HepG2 (cell line): ENCODE data around the gene SPINT4. TPM values are rescaled to one million over a fixed set of nuclear protein-coding genes. Genes with fewer than 3 reads are reported as not detected.

Experiments
- ADNP ChIP-seq: sonication (generic); formaldehyde crosslinking; IDR thresholded peaks from 2 replicates; pipeline ENCODE4 v1.4.0; 2020; ENCODE audit warnings: missing genetic modification reagents
- CREB1 ChIP-seq, 2 experiments: fragments of 450-650 bp in 1 of 2; IDR thresholded peaks; 2 replicates each; pipeline ENCODE4 v1.6.1; 2016 to 2017; ENCODE audit warnings: control low read depth in 1 of 2, mild to moderate bottlenecking in 1 of 2, missing compliant biosample characterization in 1 of 2, missing genetic modification characterization in 1 of 2
- HMGA1 ChIP-seq: sonication (generic); formaldehyde crosslinking; conservative IDR thresholded peaks from 2 replicates; pipeline ENCODE4 v1.4.0; 2020; ENCODE audit warnings: missing genetic modification reagents
- MED1 ChIP-seq: sonication (generic); formaldehyde crosslinking; IDR thresholded peaks from 2 replicates; pipeline ENCODE4 v1.4.0; 2020; ENCODE audit warnings: missing genetic modification reagents
- MEIS2 ChIP-seq: sonication (generic); formaldehyde crosslinking; IDR thresholded peaks from 2 replicates; pipeline ENCODE4 v1.9.0; 2021; ENCODE audit warnings: mild to moderate bottlenecking, missing genetic modification reagents
- MIXL1 ChIP-seq: IDR thresholded peaks from 2 replicates; pipeline ENCODE4 v1.6.1; 2016
- NFRKB ChIP-seq: fragments of 450-650 bp; IDR thresholded peaks from 2 replicates; pipeline ENCODE4 v1.6.1; 2017
- NR2F1 ChIP-seq, 2 experiments: fragments of 450-650 bp in 1 of 2; formaldehyde crosslinking in 1 of 2; IDR thresholded peaks; 2 replicates each; pipeline versions ENCODE4 v1.5.0 to v1.6.1; 2016 to 2020; ENCODE audit warnings: mild to moderate bottlenecking in 1 of 2, missing compliant biosample characterization in 1 of 2, missing genetic modification reagents in 1 of 2, moderate library complexity in 1 of 2
- PTBP1 ChIP-seq: fragments of 200-400 bp; formaldehyde crosslinking; IDR thresholded peaks from 2 replicates; pipeline ENCODE4 v1.6.1; 2018; ENCODE audit warnings: low read length, low read depth; ENCODE audit not compliant: poor library complexity, severe bottlenecking
- REPIN1 ChIP-seq: sonication (generic); formaldehyde crosslinking; IDR thresholded peaks from 2 replicates; pipeline ENCODE4 v1.8.0; 2022; ENCODE audit warnings: missing genetic modification reagents, low read depth, mild to moderate bottlenecking, borderline replicate concordance
- RFXANK ChIP-seq: IDR thresholded peaks from 2 replicates; pipeline ENCODE4 v1.6.1; 2016
- SIX4 ChIP-seq: sonication (generic); formaldehyde crosslinking; IDR thresholded peaks from 2 replicates; pipeline ENCODE4 v1.4.0; 2020; ENCODE audit warnings: missing genetic modification reagents
- ZNF207 ChIP-seq: fragments of 450-650 bp; IDR thresholded peaks from 2 replicates; pipeline ENCODE4 v1.6.1; 2016; ENCODE audit warnings: antibody characterized with exemption, borderline replicate concordance
- ZNF446 ChIP-seq: sonication (generic); formaldehyde crosslinking; IDR thresholded peaks from 2 replicates; pipeline ENCODE4 v1.5.0; 2020; ENCODE audit warnings: mild to moderate bottlenecking, missing genetic modification reagents
- ZNF501 ChIP-seq: sonication (generic); formaldehyde crosslinking; IDR thresholded peaks from 2 replicates; pipeline ENCODE4 v1.5.1; 2020; ENCODE audit warnings: mild to moderate bottlenecking, moderate library complexity, missing genetic modification reagents
- polyA plus RNA-seq, 8 experiments: library from polyadenylated mRNA; depleted of rRNA in 3 of 8; stranded (reverse) in 7 of 8; unstranded in 1 of 8; fragments of >200 nt; fragmentation: Illumina TruSeq in 4 of 8; extraction: Trizol in 4 of 8; gene quantifications; 2 replicates each; pipeline versions ENCODE4 v1.2.1 to v1.2.3, GENCODE V29; 2011 to 2016; ENCODE audit warnings: low read depth in 4 of 8, missing spikeins in 1 of 8, mixed read lengths in 1 of 8; ENCODE audit not compliant: insufficient read depth in 1 of 8
- total RNA-seq, 5 experiments: library from RNA; depleted of rRNA; stranded (reverse); fragments of >200 nt; fragmentation: Illumina TruSeq; extraction: Trizol; gene quantifications; 2 replicates each; pipeline ENCODE4 v1.2.3, GENCODE V29; 2016; ENCODE audit warnings: low read depth in 1 of 5
- TF ChIP-seq, protein P1 (sequence below): IDR thresholded peaks from 2 replicates; pipeline ENCODE4 v1.6.1; 2016
- TF ChIP-seq, protein P2 (sequence below): sonication (generic); formaldehyde crosslinking; IDR thresholded peaks from 2 replicates; pipeline ENCODE4 v1.4.0; 2020; ENCODE audit warnings: mild to moderate bottlenecking, low read depth, missing genetic modification reagents
- TF ChIP-seq, protein P3 (sequence below): sonication (generic); formaldehyde crosslinking; IDR thresholded peaks from 2 replicates; pipeline ENCODE4 v1.4.0; 2020; ENCODE audit warnings: missing genetic modification reagents, mild to moderate bottlenecking, borderline replicate concordance
- TF ChIP-seq, protein P4 (sequence below): sonication (generic); formaldehyde crosslinking; IDR thresholded peaks from 2 replicates; pipeline ENCODE4 v1.9.0; 2021; ENCODE audit warnings: missing genetic modification reagents, mild to moderate bottlenecking, borderline replicate concordance
- TF ChIP-seq, protein P5 (sequence below): sonication (generic); formaldehyde crosslinking; IDR thresholded peaks from 2 replicates; pipeline ENCODE4 v1.5.1; 2020; ENCODE audit warnings: missing genetic modification reagents, mild to moderate bottlenecking, borderline replicate concordance
- TF ChIP-seq, protein P6 (sequence below): sonication (generic); formaldehyde crosslinking; IDR thresholded peaks from 2 replicates; pipeline ENCODE4 v1.8.1; 2023; ENCODE audit warnings: mild to moderate bottlenecking, missing genetic modification reagents

The SPINT4 gene
- total and polyA plus RNA-seq, 2 of the 13 experiments (the other 11 are each of a cell fraction or from before 2014, with no cell fraction given) = not detected

DNA sequence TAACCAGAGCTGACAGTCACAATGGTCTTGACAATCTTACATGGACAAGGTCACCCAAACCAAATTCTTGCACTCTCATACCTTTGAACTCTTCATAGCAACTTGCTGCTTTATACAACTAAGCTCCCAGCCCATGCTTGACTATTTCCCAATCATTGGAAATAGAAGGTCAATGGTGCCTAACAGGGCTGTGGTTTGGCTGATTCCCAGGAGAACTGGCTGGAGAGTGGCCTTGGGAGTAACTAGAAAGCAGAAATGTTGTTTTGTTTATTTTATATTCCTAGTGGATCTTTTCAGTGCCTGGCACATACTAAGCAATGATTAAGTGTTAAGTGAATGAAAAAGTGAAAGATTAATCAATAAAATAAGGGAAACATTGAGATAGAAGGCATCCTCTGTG lies 3.0 kb downstream of the SPINT4 start (continued):
- TF ChIP-seq, protein P1, sequence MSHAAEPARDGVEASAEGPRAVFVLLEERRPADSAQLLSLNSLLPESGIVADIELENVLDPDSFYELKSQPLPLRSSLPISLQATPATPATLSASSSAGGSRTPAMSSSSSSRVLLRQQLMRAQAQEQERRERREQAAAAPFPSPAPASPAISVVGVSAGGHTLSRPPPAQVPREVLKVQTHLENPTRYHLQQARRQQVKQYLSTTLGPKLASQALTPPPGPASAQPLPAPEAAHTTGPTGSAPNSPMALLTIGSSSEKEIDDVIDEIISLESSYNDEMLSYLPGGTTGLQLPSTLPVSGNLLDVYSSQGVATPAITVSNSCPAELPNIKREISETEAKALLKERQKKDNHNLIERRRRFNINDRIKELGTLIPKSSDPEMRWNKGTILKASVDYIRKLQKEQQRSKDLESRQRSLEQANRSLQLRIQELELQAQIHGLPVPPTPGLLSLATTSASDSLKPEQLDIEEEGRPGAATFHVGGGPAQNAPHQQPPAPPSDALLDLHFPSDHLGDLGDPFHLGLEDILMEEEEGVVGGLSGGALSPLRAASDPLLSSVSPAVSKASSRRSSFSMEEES (CRISPR knock-in tag) = 0 out of 2 replicates have a peak, but pooled peaks have one; percentile 34
- TF ChIP-seq ADNP (no peak), MIXL1 (CRISPR knock-in tag) (peak; percentile 53; the same call in 1 of the 2 replicates), NR2F1 (CRISPR knock-in tag; IDR thresholded peaks at IDR 0.05) (peak; percentile 44 to 77; a peak in 2 of 4 replicates), REPIN1 (CRISPR knock-in tag) (peak; percentile 96), RFXANK (no peak), CREB1 (IDR thresholded peaks at IDR 0.05) (no peak), CREB1 (CRISPR knock-in tag; IDR thresholded peaks at IDR 0.05) (peak; percentile 53; the same call in 1 of the 2 replicates), ZNF207 (no peak), ZNF501 (CRISPR knock-in tag) (no peak), NFRKB (no peak), PTBP1 (no peak), SIX4 (CRISPR knock-in tag) (no peak), MED1 (peak; percentile 33; the same call in 1 of the 2 replicates), MEIS2 (CRISPR knock-in tag) (no peak), ZNF446 (no peak), HMGA1 (no peak)
- TF ChIP-seq, protein P2, sequence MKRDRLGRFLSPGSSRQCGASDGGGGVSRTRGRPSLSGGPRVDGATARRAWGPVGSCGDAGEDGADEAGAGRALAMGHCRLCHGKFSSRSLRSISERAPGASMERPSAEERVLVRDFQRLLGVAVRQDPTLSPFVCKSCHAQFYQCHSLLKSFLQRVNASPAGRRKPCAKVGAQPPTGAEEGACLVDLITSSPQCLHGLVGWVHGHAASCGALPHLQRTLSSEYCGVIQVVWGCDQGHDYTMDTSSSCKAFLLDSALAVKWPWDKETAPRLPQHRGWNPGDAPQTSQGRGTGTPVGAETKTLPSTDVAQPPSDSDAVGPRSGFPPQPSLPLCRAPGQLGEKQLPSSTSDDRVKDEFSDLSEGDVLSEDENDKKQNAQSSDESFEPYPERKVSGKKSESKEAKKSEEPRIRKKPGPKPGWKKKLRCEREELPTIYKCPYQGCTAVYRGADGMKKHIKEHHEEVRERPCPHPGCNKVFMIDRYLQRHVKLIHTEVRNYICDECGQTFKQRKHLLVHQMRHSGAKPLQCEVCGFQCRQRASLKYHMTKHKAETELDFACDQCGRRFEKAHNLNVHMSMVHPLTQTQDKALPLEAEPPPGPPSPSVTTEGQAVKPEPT (CRISPR knock-in tag) = no peak
- TF ChIP-seq, protein P3, sequence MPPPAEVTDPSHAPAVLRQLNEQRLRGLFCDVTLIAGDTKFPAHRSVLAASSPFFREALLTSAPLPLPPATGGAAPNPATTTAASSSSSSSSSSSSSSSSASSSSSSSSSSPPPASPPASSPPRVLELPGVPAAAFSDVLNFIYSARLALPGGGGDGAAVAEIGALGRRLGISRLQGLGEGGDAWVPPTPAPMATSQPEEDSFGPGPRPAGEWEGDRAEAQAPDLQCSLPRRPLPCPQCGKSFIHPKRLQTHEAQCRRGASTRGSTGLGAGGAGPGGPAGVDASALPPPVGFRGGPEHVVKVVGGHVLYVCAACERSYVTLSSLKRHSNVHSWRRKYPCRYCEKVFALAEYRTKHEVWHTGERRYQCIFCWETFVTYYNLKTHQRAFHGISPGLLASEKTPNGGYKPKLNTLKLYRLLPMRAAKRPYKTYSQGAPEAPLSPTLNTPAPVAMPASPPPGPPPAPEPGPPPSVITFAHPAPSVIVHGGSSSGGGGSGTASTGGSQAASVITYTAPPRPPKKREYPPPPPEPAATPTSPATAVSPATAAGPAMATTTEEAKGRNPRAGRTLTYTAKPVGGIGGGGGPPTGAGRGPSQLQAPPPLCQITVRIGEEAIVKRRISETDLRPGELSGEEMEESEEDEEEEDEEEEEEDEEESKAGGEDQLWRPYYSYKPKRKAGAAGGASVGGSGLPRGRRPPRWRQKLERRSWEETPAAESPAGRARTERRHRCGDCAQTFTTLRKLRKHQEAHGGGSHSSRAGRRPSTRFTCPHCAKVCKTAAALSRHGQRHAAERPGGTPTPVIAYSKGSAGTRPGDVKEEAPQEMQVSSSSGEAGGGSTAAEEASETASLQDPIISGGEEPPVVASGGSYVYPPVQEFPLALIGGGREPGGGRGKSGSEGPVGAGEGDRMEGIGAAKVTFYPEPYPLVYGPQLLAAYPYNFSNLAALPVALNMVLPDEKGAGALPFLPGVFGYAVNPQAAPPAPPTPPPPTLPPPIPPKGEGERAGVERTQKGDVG (CRISPR knock-in tag) = no peak
- TF ChIP-seq, protein P4, sequence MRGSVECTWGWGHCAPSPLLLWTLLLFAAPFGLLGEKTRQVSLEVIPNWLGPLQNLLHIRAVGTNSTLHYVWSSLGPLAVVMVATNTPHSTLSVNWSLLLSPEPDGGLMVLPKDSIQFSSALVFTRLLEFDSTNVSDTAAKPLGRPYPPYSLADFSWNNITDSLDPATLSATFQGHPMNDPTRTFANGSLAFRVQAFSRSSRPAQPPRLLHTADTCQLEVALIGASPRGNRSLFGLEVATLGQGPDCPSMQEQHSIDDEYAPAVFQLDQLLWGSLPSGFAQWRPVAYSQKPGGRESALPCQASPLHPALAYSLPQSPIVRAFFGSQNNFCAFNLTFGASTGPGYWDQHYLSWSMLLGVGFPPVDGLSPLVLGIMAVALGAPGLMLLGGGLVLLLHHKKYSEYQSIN (CRISPR knock-in tag) = no peak
- TF ChIP-seq, protein P5, sequence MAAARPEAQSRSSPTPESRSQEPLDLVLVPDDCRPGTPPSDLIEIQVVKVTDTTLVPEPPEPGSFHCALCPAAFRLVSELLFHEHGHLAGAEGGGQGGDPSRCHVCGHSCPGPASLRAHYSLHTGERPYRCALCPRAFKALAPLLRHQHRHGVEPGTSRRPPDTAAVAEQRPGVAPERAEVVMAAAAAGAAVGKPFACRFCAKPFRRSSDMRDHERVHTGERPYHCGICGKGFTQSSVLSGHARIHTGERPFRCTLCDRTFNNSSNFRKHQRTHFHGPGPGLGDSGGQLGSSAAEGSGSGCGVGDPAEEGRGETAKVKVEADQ (CRISPR knock-in tag) = no peak
- TF ChIP-seq, protein P6, sequence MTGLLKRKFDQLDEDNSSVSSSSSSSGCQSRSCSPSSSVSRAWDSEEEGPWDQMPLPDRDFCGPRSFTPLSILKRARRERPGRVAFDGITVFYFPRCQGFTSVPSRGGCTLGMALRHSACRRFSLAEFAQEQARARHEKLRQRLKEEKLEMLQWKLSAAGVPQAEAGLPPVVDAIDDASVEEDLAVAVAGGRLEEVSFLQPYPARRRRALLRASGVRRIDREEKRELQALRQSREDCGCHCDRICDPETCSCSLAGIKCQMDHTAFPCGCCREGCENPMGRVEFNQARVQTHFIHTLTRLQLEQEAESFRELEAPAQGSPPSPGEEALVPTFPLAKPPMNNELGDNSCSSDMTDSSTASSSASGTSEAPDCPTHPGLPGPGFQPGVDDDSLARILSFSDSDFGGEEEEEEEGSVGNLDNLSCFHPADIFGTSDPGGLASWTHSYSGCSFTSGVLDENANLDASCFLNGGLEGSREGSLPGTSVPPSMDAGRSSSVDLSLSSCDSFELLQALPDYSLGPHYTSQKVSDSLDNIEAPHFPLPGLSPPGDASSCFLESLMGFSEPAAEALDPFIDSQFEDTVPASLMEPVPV = no peak
